Stimulated activated naive B cell treated with anti-CD40 and anti-IgM and Interleukin-4, amounts not matched to agents 10 μg/mL and 1 μg/mL and 100 μg/mL, for 72 hours (primary cell): ENCODE data around the gene HS6ST2.

ENCODE experiments used
- ATAC-seq, 2 donors: fragments of 150-1000 bp; cut with Tn5 transposase; replicated peaks; 2 replicates each; pipeline ENCODE4 v1.10.0; 2021; ENCODE audit warnings: moderate library complexity in 1 of 2
- DNase-seq: peaks from one replicate; pipeline ENCODE4 v3.0.0; 2021
- H3K27ac Mint-ChIP-seq: one replicate; pipeline ENCODE4 v1.8.0; 2022; ENCODE audit warnings: mild to moderate bottlenecking, mixed read lengths
- H3K27me3 Mint-ChIP-seq, 2 donors: one replicate each; pipeline ENCODE4 v1.8.0; 2022; ENCODE audit warnings: mixed read lengths in 2 of 2
- H3K36me3 Mint-ChIP-seq, 2 donors: one replicate each; pipeline ENCODE4 v1.8.0; 2022; ENCODE audit warnings: mixed read lengths in 2 of 2, mild to moderate bottlenecking in 1 of 2
- H3K4me1 Mint-ChIP-seq, 2 donors: one replicate each; pipeline ENCODE4 v1.8.0; 2022; ENCODE audit warnings: mixed read lengths in 2 of 2, mild to moderate bottlenecking in 1 of 2
- H3K4me3 Mint-ChIP-seq, 2 donors: one replicate each; pipeline ENCODE4 v1.8.0; 2022; ENCODE audit warnings: mild to moderate bottlenecking in 2 of 2, mixed read lengths in 2 of 2, moderate library complexity in 1 of 2
- H3K9me3 Mint-ChIP-seq, 2 donors: one replicate each; pipeline ENCODE4 v1.8.0; 2022; ENCODE audit warnings: mixed read lengths in 2 of 2, mild to moderate bottlenecking in 1 of 2

The HS6ST2 gene

DNA sequence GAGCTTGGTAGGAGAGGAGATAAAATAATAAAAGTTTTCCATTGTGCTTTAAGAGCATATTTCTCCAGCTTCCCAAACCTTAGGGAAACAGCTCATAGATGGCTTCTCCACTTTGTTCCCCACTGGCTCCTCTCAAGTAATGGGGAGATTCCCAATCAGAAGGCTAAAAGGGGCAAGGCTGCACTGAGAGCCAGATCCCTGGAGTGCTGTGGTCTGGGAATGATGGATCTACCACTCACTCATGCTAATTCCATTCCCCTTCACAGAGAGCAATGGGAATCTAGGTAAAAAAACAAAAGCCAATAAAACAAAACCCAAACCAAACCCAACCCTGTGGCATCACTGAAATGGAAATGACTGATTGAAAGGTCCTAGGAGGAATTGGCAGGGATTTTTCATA is 249.9 kb downstream of the HS6ST2 start:
- H3K9me3 Mint-ChIP-seq = no peaks in the 10 kb centered on the region
- H3K4me3 Mint-ChIP-seq = no peak overlapping the region
- H3K4me1 Mint-ChIP-seq = peaks cover 0 to 1% of the 10 kb centered on the region in 2 donors
- H3K36me3 Mint-ChIP-seq = no peaks in the 10 kb centered on the region
- H3K27ac Mint-ChIP-seq = no peak overlapping the region
- ATAC-seq = no peak
- peaks cover 0 to 4% of the 10 kb centered on the region in 2 donors for H3K27me3 Mint-ChIP-seq
- no peak for DNase-seq

DNA sequence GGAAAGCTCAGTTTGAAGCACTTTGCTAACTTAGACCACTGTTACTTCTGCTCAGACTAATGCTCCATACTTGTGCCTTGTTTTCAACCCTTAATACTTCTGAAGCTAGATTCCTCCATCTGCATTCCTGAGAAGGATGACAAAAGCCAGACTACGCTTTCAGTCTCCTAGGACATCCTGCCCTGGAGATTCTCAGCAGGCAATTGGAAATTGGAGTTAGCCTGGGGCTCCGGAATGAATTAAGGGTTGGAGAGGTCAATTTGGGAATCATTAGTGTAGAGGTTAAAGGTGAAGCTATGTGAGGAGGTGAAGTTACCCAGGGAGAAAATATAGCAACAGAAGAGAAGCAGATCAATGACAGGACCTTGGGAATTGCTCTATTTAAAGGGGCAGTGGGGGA is 253.7 kb downstream of the HS6ST2 start:
- Mint-ChIP-seq H3K27me3 (peaks cover 0 to 17% of the 10 kb centered on the region in 2 donors), H3K4me1 (no peaks in the 10 kb centered on the region), H3K4me3 (no peak overlapping the region), H3K9me3 (no peaks in the 10 kb centered on the region), H3K27ac (no peak overlapping the region), H3K36me3 (no peaks in the 10 kb centered on the region)
- no peak for DNase-seq
- no peak for ATAC-seq

DNA sequence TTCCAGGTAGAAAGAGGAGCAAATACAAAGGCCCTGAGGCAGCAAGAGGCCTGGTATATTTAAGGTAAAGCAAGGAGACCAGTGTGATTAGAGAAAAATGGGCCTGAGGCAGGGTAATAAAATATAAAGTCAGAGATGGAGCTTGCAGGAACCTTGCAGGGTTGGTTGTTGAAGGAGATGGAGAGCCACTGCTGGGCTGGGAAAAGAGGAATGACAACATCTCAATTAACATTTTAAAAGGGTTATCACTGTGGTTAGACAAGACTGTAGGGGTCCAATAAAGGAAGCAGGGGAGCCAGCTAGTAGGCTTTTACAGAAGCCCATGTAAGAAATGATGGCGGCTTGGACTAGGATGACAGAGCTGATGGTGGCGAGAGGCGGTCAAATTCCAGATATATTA is 264.0 kb downstream of the HS6ST2 start:
- no peaks in the 10 kb centered on the region for H3K4me1 Mint-ChIP-seq
- no peaks in the 10 kb centered on the region for H3K36me3 Mint-ChIP-seq
- peaks cover 7 to 26% of the 10 kb centered on the region in 2 donors for H3K27me3 Mint-ChIP-seq
- no peak overlapping the region for H3K27ac Mint-ChIP-seq
- H3K4me3 Mint-ChIP-seq = no peak overlapping the region
- no peaks in the 10 kb centered on the region for H3K9me3 Mint-ChIP-seq
- ATAC-seq (no peak), DNase-seq (no peak)

DNA sequence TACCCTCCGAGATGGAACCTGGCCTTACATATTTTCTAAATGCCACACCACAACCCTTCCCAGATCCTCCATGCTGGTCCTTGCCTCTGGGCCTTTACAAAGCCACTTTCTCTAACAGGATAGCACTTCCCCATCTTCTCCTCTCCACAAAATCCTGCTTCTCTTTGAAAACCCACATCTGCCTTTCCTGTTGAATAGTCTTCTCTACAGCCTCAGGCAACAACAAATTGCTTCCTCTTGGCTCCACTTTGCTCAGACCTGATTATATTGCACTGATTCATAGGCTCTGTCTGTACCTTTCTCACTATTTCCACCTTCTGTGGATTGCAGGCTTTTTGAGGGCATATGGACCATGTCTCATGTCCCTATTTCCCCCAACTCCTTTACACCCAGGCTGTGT is 265.9 kb downstream of the HS6ST2 start:
- H3K27ac Mint-ChIP-seq = no peak overlapping the region
- H3K36me3 Mint-ChIP-seq = no peaks in the 10 kb centered on the region
- H3K27me3 Mint-ChIP-seq = peaks cover 7 to 26% of the 10 kb centered on the region in 2 donors
- H3K4me3 Mint-ChIP-seq = no peak overlapping the region
- no peaks in the 10 kb centered on the region for H3K9me3 Mint-ChIP-seq
- ATAC-seq = no peak
- DNase-seq = no peak
- H3K4me1 Mint-ChIP-seq = no peaks in the 10 kb centered on the region

DNA sequence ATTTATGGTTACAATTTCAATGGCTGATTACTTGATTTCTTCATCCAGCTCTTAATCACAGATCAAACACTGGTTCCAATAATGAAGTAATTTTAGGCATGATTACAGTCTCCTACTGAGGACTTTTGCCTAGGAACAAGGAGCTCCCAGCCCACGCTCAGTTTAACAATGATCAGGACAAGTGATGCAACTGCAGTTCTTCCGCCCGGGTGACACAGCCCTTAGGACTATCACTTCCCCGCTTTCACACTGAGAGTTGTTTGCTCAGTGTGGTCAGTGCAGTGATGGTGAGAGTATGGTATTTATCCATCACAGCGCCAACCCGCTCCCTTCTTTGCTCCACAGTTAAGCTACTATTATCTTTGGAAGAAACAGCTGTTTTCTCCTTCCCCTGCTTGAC is 266.4 kb downstream of the HS6ST2 start:
- no peaks in the 10 kb centered on the region for H3K36me3 Mint-ChIP-seq
- no peak for DNase-seq
- no peak for ATAC-seq
- no peaks in the 10 kb centered on the region for H3K4me1 Mint-ChIP-seq
- peaks cover 0 to under 1% of the 10 kb centered on the region in 2 donors for H3K9me3 Mint-ChIP-seq
- H3K27me3 Mint-ChIP-seq = peaks cover 7 to 28% of the 10 kb centered on the region in 2 donors
- H3K4me3 Mint-ChIP-seq = no peak overlapping the region
- no peak overlapping the region for H3K27ac Mint-ChIP-seq

- peaks cover 7 to 34% of the 10 kb centered on the region in 2 donors for H3K27me3 Mint-ChIP-seq
- H3K4me3 Mint-ChIP-seq = no peak overlapping the region
- no peaks in the 10 kb centered on the region for H3K4me1 Mint-ChIP-seq
- no peak overlapping the region for H3K27ac Mint-ChIP-seq
- DNase-seq (no peak), ATAC-seq (no peak)
- H3K9me3 Mint-ChIP-seq = peaks cover 0 to 2% of the 10 kb centered on the region in 2 donors
- no peaks in the 10 kb centered on the region for H3K36me3 Mint-ChIP-seq
These were observed 268.5 kb downstream of the HS6ST2 start for GRCh38 chrX:132689612-132690563.

DNA sequence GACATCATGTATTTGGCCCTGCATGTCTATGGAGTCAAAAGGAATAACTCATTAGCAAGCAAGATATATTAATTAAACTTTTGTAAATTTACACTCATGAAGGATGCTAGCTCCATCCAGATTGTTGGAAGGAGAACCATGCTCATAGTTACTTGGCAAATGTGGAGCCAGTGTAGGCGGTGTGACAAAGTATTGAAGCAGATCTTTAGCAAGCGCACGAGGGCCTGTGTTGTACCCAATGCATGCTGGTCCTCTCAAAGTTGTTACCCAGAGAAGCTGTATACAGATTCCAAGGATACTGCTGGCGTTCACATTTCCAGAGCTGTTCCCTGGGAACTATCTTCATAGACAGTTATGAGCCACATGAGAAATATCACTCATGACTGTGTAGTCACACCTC is 273.2 kb downstream of the HS6ST2 start:
- H3K27ac Mint-ChIP-seq = no peak overlapping the region
- DNase-seq (no peak), ATAC-seq (no peak)
- H3K27me3 Mint-ChIP-seq = peaks cover 0 to 9% of the 10 kb centered on the region in 2 donors
- H3K4me1 Mint-ChIP-seq = no peaks in the 10 kb centered on the region
- no peaks in the 10 kb centered on the region for H3K36me3 Mint-ChIP-seq
- H3K9me3 Mint-ChIP-seq = peaks cover 2% of the 10 kb centered on the region in 2 donors
- H3K4me3 Mint-ChIP-seq = no peak overlapping the region

DNA sequence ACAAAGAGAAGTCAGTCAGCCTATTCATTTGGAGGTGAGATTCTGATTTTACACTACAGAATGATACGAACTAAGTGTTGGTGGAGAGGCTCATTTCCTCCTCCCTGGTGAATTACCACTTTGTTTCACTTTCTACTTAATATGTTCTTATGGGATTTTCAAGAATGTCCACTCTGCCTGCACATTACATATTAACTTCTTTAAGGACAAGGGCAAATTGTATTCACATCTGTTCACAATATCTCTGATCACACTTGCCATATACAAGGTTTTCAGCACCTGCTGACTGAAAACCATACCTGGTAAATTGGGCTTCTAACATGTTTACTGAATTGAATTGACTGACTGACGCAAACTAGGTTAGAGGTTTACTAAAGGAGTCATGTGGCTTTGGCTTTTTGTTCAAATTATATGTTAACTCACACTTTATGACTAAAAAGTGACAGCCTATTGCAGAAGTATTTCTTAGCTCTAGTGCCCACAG is 281.2 kb downstream of the HS6ST2 start:
- no peaks in the 10 kb centered on the region for H3K4me1 Mint-ChIP-seq
- no peaks in the 10 kb centered on the region for H3K36me3 Mint-ChIP-seq
- H3K27ac Mint-ChIP-seq = no peak overlapping the region
- H3K4me3 Mint-ChIP-seq = no peak overlapping the region
- DNase-seq (no peak), ATAC-seq (no peak)
- H3K9me3 Mint-ChIP-seq = peaks cover 6 to 10% of the 10 kb centered on the region in 2 donors
- peaks cover 0 to 5% of the 10 kb centered on the region in 2 donors for H3K27me3 Mint-ChIP-seq

DNA sequence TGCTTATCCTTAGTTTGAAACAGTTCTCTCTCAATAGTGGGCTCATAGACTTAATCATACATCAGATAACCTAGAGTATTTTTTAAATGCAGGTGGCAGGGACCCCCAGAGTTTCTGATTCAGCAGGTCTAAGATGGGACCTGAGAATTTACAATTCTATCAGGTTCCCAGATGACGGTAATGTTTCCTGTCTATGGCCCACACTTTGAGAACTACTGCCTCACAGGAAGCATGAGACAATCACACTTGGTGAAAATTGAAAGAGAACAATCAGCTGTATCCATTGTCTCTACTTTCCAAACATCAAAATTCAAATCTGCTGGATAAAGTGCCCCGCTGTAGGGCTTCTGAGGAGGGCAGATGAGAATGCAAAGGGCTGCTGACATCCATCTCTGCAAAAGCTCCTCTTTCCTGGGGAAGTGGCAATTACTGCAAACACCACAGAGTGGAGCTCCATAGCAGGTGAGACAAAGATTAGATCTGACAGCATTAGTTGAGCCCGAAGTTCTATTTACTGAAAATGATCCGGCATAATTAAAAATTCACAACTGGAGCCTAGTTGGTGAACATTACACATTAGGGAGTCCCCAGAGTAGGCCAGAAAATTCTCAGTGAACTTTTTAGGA is 281.8 kb downstream of the HS6ST2 start:
- no peak for ATAC-seq
- peaks cover 6 to 10% of the 10 kb centered on the region in 2 donors for H3K9me3 Mint-ChIP-seq
- DNase-seq = no peak
- H3K4me1 Mint-ChIP-seq = no peaks in the 10 kb centered on the region
- H3K27ac Mint-ChIP-seq = no peak overlapping the region
- H3K4me3 Mint-ChIP-seq = no peak overlapping the region
- H3K27me3 Mint-ChIP-seq = peaks cover 0 to 5% of the 10 kb centered on the region in 2 donors
- no peaks in the 10 kb centered on the region for H3K36me3 Mint-ChIP-seq

- Mint-ChIP-seq H3K27ac (no peak overlapping the region), H3K4me1 (no peaks in the 10 kb centered on the region), H3K36me3 (no peaks in the 10 kb centered on the region), H3K9me3 (peaks cover 6 to 10% of the 10 kb centered on the region in 2 donors), H3K4me3 (no peak overlapping the region), H3K27me3 (peaks cover 0 to 5% of the 10 kb centered on the region in 2 donors)
- no peak for ATAC-seq
- no peak for DNase-seq
These were observed 282.3 kb downstream of the HS6ST2 start for GRCh38 chrX:132676102-132676501.

- H3K4me3 Mint-ChIP-seq = no peak overlapping the region
- ATAC-seq = no peak
- H3K4me1 Mint-ChIP-seq = no peaks in the 10 kb centered on the region
- no peak for DNase-seq
- no peaks in the 10 kb centered on the region for H3K9me3 Mint-ChIP-seq
- H3K27ac Mint-ChIP-seq = no peak overlapping the region
- H3K27me3 Mint-ChIP-seq = peaks cover 0 to 12% of the 10 kb centered on the region in 2 donors
- no peaks in the 10 kb centered on the region for H3K36me3 Mint-ChIP-seq
These were observed 285.1 kb downstream of the HS6ST2 start for GRCh38 chrX:132673331-132673730.

DNA sequence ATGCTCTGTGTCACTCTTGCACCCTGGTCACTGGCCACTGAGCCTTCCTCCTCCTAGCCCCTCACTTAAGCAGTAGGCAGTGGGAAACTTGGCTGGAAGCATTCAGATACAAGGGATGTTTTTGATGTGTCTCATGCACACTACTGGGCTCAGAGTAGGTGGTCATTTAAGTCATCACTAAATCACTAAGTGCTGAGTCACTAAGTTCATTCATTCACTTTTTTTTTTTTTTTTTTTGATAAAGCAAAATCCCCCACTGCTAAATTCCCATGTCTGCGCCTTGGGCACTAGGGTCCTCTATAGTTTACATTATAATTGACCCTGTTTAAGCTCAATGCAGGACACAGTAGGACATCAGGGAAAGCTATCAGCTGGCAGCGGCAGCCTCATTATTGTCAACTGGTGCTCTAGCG is 287.2 kb downstream of the HS6ST2 start:
- Mint-ChIP-seq H3K4me3 (no peak overlapping the region), H3K27ac (no peak overlapping the region), H3K9me3 (no peaks in the 10 kb centered on the region), H3K27me3 (peaks cover 0 to 28% of the 10 kb centered on the region in 2 donors), H3K36me3 (no peaks in the 10 kb centered on the region), H3K4me1 (no peaks in the 10 kb centered on the region)
- no peak for ATAC-seq
- DNase-seq = no peak

- no peaks in the 10 kb centered on the region for H3K9me3 Mint-ChIP-seq
- no peak for DNase-seq
- H3K4me1 Mint-ChIP-seq = no peaks in the 10 kb centered on the region
- no peak for ATAC-seq
- no peaks in the 10 kb centered on the region for H3K36me3 Mint-ChIP-seq
- H3K27ac Mint-ChIP-seq = no peak overlapping the region
- H3K4me3 Mint-ChIP-seq = no peak overlapping the region
- H3K27me3 Mint-ChIP-seq = peaks cover 0 to 23% of the 10 kb centered on the region in 2 donors
These were observed 289.3 kb downstream of the HS6ST2 start for GRCh38 chrX:132669142-132669541.

DNA sequence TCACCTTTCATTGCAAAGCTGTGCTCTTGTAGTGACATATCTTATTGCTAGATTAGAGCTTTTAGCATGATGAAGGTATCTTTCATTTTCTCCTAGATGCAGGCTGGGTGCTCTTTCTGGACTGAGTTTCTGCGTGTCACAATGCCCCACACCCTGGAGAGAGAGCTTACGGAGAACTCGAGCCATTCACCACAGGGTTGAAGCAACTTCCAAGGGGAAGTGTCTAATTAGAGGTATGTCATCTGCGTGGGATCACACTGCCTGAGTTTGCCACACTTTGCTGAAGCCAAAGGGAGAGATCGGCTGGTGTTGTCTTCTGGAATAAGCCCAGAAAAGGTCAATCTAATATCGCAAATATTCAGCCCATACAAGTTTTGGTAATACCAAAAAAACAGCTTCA is 290.3 kb downstream of the HS6ST2 start:
- H3K4me3 Mint-ChIP-seq = no peak overlapping the region
- no peak for DNase-seq
- no peaks in the 10 kb centered on the region for H3K9me3 Mint-ChIP-seq
- H3K27me3 Mint-ChIP-seq = peaks cover 0 to 23% of the 10 kb centered on the region in 2 donors
- H3K4me1 Mint-ChIP-seq = no peaks in the 10 kb centered on the region
- no peak for ATAC-seq
- H3K36me3 Mint-ChIP-seq = no peaks in the 10 kb centered on the region
- no peak overlapping the region for H3K27ac Mint-ChIP-seq

DNA sequence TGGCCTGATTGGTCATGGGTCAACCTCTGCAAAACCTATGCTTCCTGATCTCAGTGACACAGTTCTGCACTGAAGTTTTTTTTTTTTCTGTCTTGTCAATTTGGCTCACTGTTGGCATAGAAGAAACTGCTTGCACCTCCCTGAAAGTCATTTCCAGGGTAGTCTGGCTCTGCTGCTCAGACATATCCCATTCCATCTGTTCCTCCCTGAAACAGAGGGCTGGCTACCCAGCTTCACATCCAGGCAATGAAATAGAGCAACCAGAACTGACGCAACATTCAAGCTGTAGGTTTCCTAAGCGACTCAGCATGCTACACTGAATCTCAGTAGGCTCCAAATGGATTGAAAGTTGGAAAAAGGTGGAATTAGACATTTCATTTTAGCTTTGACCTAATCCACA is 292.8 kb downstream of the HS6ST2 start:
- Mint-ChIP-seq H3K4me1 (no peaks in the 10 kb centered on the region), H3K27me3 (peaks cover 0 to 23% of the 10 kb centered on the region in 2 donors), H3K27ac (no peak overlapping the region), H3K9me3 (no peaks in the 10 kb centered on the region), H3K36me3 (no peaks in the 10 kb centered on the region), H3K4me3 (no peak overlapping the region)
- ATAC-seq (no peak), DNase-seq (no peak)
